Measurements from ENCODE around the gene BMP10. TPM values are rescaled to one million over a fixed set of nuclear protein-coding genes. Genes with fewer than 3 reads are reported as not detected.

The BMP10 gene
- total and polyA plus RNA-seq, 12 donors = not detected

GRCh38 chr2:68838641-68839040 lies 32.6 kb downstream of the BMP10 start:
- 87 to 90% (median 88%) methylated on average over 10 of the region's 10 CpGs for WGBS, 4 donors
- Histone ChIP-seq H3K4me1 (replicated peaks in 1 of 2) (no peaks in the 10 kb centered on the region), H3K27me3 (no peaks in the 10 kb centered on the region), H3K4me3 (no peak overlapping the region), H3K27ac (no peak overlapping the region), H3K36me3 (replicated peaks in 1 of 2) (no peaks in the 10 kb centered on the region), H3K9me3 (replicated peaks in 1 of 3) (no peaks in the 10 kb centered on the region)
- DNase-seq = no peak
- TF ChIP-seq CTCF (IDR thresholded peaks at IDR 0.05) (no peak), POLR2A (IDR thresholded peaks at IDR 0.05) (no peak)
- intact Hi-C loops (cut with DNase I) = loop anchor here in 1 of 2 donors (10.0 kb wide), 1 partner anchor 76 kb away; no protein-coding TSS in a partner anchor

GRCh38 chr2:68837861-68838341 lies 33.3 kb downstream of the BMP10 start:
- no peak overlapping the region for H3K27ac ChIP-seq
- peaks cover 0 to 1% of the 10 kb centered on the region in 2 donors for H3K4me1 ChIP-seq (replicated peaks in 1 of 2)
- no peaks in the 10 kb centered on the region for H3K27me3 ChIP-seq
- no peak for DNase-seq
- no peaks in the 10 kb centered on the region for H3K9me3 ChIP-seq (replicated peaks in 1 of 3)
- WGBS, 4 donors = 73 to 85% (median 74%) methylated on average over 3 of the region's 3 CpGs
- H3K36me3 ChIP-seq (replicated peaks in 1 of 2) = no peaks in the 10 kb centered on the region
- intact Hi-C loops (cut with DNase I) = loop anchor here in 1 of 2 donors (10.0 kb wide), 1 partner anchor 77 kb away; no protein-coding TSS in a partner anchor
- no peak for TF ChIP-seq CTCF (IDR thresholded peaks at IDR 0.05)
- no peak for TF ChIP-seq POLR2A (IDR thresholded peaks at IDR 0.05)
- H3K4me3 ChIP-seq = no peak overlapping the region

GRCh38 chr2:68837164-68837860 lies 33.9 kb downstream of the BMP10 start:
- TF ChIP-seq POLR2A (IDR thresholded peaks at IDR 0.05) (no peak), CTCF (IDR thresholded peaks at IDR 0.05) (peak in 4 of 6 experiments; percentile 52 to 61 (median 58))
- Histone ChIP-seq H3K27ac (no peak overlapping the region), H3K27me3 (no peaks in the 10 kb centered on the region), H3K4me1 (replicated peaks in 1 of 2) (peaks cover 5 to 7% of the 10 kb centered on the region in 2 donors), H3K9me3 (replicated peaks in 1 of 3) (no peaks in the 10 kb centered on the region), H3K36me3 (replicated peaks in 1 of 2) (no peaks in the 10 kb centered on the region), H3K4me3 (no peak overlapping the region)
- peak in 6 of 7 donors; percentile 37 to 81 (median 66) for DNase-seq
- WGBS, 4 donors = 49 to 71% (median 62%) methylated on average over 8 to 15 of the region's 15 CpGs
- intact Hi-C loops (cut with DNase I) = loop anchor here in 1 of 2 donors (10.0 kb wide), 1 partner anchor 77 kb away; no protein-coding TSS in a partner anchor

- 80 to 93% (median 82%) methylated on average over 1 of the region's 1 CpG for WGBS, 4 donors
- no peaks in the 10 kb centered on the region for H3K27me3 ChIP-seq
- H3K4me1 ChIP-seq (replicated peaks in 1 of 2) = peaks cover 16 to 21% of the 10 kb centered on the region in 2 donors
- intact Hi-C loops (cut with DNase I) = loop anchor here in 1 of 2 donors (10.0 kb wide), 1 partner anchor 79 kb away; no protein-coding TSS in a partner anchor
- no peaks in the 10 kb centered on the region for H3K36me3 ChIP-seq (replicated peaks in 1 of 2)
- no peaks in the 10 kb centered on the region for H3K9me3 ChIP-seq (replicated peaks in 1 of 3)
- no peak overlapping the region for H3K27ac ChIP-seq
- DNase-seq = peak in 2 of 7 donors; percentile 36 to 40
- no peak for TF ChIP-seq POLR2A (IDR thresholded peaks at IDR 0.05)
- TF ChIP-seq CTCF (IDR thresholded peaks at IDR 0.05) = no peak
- H3K4me3 ChIP-seq = no peak overlapping the region
Measured at GRCh38 chr2:68835621-68836020, 35.6 kb downstream of the BMP10 start.

All from adrenal gland (tissue), 12 donors.